Activated naive CD8-positive, alpha-beta T cell treated with anti-CD3 and anti-CD28 coated beads for 36 hours (primary cell): Measurements from ENCODE around the gene COL3A1. TPM values are rescaled to one million over a fixed set of nuclear protein-coding genes. Genes with fewer than 3 reads are reported as not detected.

ENCODE experiments used
- DNase-seq: peaks from one replicate; pipeline ENCODE4 v3.0.0; 2021
- H3K27ac Mint-ChIP-seq: one replicate; pipeline ENCODE4 v1.8.0; 2022; ENCODE audit warnings: mild to moderate bottlenecking, moderate library complexity, mixed read lengths
- H3K27me3 Mint-ChIP-seq: one replicate; pipeline ENCODE4 v1.8.0; 2022; ENCODE audit warnings: mild to moderate bottlenecking, mixed read lengths
- H3K36me3 Mint-ChIP-seq: one replicate; pipeline ENCODE4 v1.8.0; 2021; ENCODE audit warnings: mild to moderate bottlenecking, mixed read lengths
- H3K4me1 Mint-ChIP-seq: one replicate; pipeline ENCODE4 v1.8.0; 2021; ENCODE audit warnings: mixed read lengths
- H3K4me3 Mint-ChIP-seq: one replicate; pipeline ENCODE4 v1.8.0; 2022; ENCODE audit warnings: mild to moderate bottlenecking, moderate library complexity, mixed read lengths
- H3K9me3 Mint-ChIP-seq: one replicate; pipeline ENCODE4 v1.8.0; 2022; ENCODE audit warnings: mixed read lengths
- total RNA-seq, 2 experiments: library from RNA; stranded (reverse); gene quantifications; one replicate each; pipeline ENCODE4 v1.2.3, GENCODE V29; 2021

Gene COL3A1
- total RNA-seq, 2 experiments from 2014 or later: not detected

DNA sequence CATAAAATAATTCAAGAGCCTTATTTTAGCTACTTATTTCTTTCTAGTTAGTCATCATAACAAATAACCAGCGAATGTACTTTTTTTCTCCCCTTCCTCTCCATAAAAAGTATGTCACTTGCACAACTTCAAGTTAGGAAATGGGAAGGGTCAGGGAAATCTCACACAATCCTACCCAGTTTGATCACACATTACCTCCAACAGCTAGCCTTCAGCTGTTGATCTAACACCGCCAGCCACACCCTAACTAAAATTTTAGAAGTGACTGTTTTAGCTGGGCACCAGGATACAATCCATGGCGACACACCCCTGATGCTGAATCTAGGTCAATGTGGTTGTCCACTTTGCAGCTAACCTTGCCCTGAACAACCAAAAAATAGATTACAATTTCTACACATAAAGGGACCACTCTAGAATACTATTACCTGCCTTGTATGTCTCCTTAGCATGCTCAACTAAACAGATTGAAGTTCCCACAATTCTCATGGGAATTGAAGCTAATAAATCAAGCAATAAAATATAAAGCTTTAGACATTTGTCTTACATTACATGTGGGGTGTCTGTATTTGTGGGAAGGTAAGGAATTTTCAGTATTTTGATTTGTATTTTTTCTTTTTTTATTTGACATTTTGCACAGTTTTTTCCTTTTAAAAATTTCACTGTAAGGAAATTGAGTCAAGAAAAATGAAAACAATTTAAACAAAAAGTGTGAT lies 7.3 kb upstream of the COL3A1 start:
- Mint-ChIP-seq H3K4me3 (no peak overlapping the region), H3K36me3 (no peaks in the 10 kb centered on the region), H3K27me3 (peaks cover 12% of the 10 kb centered on the region), H3K27ac (no peak overlapping the region), H3K9me3 (no peaks in the 10 kb centered on the region), H3K4me1 (no peaks in the 10 kb centered on the region)
- DNase-seq: no peak

DNA sequence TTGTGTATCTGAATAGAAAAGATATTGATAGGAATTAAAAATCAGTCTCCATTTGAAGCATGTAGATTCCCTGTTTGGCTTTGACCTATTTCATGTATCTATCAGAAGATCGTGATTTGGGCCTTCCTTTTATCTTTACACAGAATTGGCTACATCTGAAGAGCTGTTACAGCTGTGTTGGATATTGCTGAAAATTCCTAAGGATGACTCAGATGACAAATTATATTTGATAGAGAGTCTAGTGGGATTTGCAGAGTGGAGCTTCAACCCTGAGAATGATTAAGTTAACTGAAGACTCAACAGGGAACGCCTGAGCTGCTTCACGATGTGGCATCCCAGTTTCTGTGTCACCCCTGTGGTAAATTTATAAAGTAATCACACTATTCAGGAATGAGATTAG lies 4.9 kb upstream of the COL3A1 start:
- H3K36me3 Mint-ChIP-seq: no peaks in the 10 kb centered on the region
- H3K4me1 Mint-ChIP-seq: peaks cover 2% of the 10 kb centered on the region
- no peak overlapping the region for H3K27ac Mint-ChIP-seq
- no peak overlapping the region for H3K4me3 Mint-ChIP-seq
- peaks cover 27% of the 10 kb centered on the region for H3K27me3 Mint-ChIP-seq
- DNase-seq: no peak
- no peaks in the 10 kb centered on the region for H3K9me3 Mint-ChIP-seq

DNA sequence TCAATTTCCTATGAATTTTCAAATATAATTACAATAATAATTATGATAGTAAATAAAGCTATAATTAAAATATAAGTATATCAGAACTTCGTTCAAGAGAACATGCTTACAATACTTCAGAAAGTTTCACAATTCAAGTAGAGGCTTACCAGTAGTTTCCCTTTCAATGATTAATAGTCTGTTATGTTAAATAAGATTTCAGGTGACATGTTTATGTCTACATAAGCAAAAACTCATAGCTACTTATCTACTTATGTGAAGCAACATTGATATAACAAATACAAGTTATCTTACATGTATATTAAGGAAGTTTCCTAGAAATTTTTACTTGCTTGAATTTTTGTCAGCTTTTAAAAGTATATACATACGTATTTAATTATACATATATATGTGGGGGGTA lies 4.5 kb upstream of the COL3A1 start:
- no peak overlapping the region for H3K4me3 Mint-ChIP-seq
- no peak for DNase-seq
- H3K27me3 Mint-ChIP-seq: peaks cover 31% of the 10 kb centered on the region
- H3K4me1 Mint-ChIP-seq: peaks cover 2% of the 10 kb centered on the region
- no peaks in the 10 kb centered on the region for H3K9me3 Mint-ChIP-seq
- H3K27ac Mint-ChIP-seq: no peak overlapping the region
- H3K36me3 Mint-ChIP-seq: no peaks in the 10 kb centered on the region

DNA sequence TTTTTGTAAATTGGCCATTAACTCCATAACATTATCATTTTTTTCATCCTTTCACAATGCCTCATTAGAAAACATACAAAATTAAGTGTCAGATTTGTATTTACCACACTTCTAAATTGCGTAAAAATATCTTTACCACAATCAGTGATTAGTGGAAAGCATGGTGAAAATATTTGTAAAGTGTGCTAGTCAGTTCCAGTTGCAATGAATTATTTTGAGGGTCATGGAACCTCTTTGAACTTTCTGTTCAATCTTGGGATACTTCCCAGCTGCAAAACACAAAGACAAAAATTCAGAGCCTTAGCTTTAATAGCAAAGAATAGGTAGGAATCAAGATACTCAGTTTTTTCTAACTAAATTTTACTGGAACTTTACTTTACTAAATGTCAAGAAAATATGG lies 4.0 kb upstream of the COL3A1 start:
- peaks cover 33% of the 10 kb centered on the region for H3K27me3 Mint-ChIP-seq
- no peaks in the 10 kb centered on the region for H3K36me3 Mint-ChIP-seq
- H3K4me1 Mint-ChIP-seq: peaks cover 2% of the 10 kb centered on the region
- no peak overlapping the region for H3K27ac Mint-ChIP-seq
- H3K9me3 Mint-ChIP-seq: no peaks in the 10 kb centered on the region
- no peak overlapping the region for H3K4me3 Mint-ChIP-seq
- no peak for DNase-seq

DNA sequence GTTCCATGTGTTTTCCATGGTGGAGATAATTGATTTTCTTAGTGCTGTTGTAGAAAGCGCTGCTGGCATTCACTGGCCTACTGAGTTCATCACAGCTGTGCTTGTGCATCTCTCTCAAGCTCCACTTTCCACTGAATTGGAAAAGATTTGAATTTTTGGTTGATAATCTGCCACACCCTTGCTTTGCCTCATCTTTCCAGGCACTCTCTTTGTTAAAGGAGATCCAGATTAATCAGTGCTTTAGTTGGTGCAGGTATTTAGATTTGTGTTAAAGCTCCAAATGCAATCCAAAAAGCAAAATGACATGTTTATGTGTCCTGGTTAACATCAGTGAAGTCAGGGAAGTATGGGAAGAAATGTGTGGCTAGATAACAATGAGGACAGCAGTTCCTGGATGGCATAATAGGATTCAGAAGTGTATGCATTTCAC lies 2.7 kb upstream of the COL3A1 start:
- no peaks in the 10 kb centered on the region for H3K9me3 Mint-ChIP-seq
- no peak overlapping the region for H3K4me3 Mint-ChIP-seq
- H3K36me3 Mint-ChIP-seq: no peaks in the 10 kb centered on the region
- no peak overlapping the region for H3K27ac Mint-ChIP-seq
- H3K4me1 Mint-ChIP-seq: peaks cover 2% of the 10 kb centered on the region
- no peak for DNase-seq
- H3K27me3 Mint-ChIP-seq: peaks cover 42% of the 10 kb centered on the region

- Mint-ChIP-seq H3K27me3 (peaks cover 35% of the 10 kb centered on the region), H3K36me3 (no peaks in the 10 kb centered on the region), H3K27ac (no peak overlapping the region)
Measured at GRCh38 chr2:188973641-188974040, 532 bp upstream of the COL3A1 start.

GRCh38 chr2:188975497-188976102 lies 1.4 kb downstream of the COL3A1 start:
- peaks cover 23% of the 10 kb centered on the region for H3K4me1 Mint-ChIP-seq
- no peak overlapping the region for H3K27ac Mint-ChIP-seq
- H3K4me3 Mint-ChIP-seq: no peak overlapping the region
- no peaks in the 10 kb centered on the region for H3K36me3 Mint-ChIP-seq
- H3K9me3 Mint-ChIP-seq: no peaks in the 10 kb centered on the region
- peaks cover 35% of the 10 kb centered on the region for H3K27me3 Mint-ChIP-seq
- no peak for DNase-seq

More at GRCh38 chr2:188973641-188974040, 532 bp upstream of the COL3A1 start:
- Mint-ChIP-seq H3K9me3 (no peaks in the 10 kb centered on the region), H3K4me1 (peaks cover 11% of the 10 kb centered on the region), H3K4me3 (no peak overlapping the region)
- no peak for DNase-seq

DNA sequence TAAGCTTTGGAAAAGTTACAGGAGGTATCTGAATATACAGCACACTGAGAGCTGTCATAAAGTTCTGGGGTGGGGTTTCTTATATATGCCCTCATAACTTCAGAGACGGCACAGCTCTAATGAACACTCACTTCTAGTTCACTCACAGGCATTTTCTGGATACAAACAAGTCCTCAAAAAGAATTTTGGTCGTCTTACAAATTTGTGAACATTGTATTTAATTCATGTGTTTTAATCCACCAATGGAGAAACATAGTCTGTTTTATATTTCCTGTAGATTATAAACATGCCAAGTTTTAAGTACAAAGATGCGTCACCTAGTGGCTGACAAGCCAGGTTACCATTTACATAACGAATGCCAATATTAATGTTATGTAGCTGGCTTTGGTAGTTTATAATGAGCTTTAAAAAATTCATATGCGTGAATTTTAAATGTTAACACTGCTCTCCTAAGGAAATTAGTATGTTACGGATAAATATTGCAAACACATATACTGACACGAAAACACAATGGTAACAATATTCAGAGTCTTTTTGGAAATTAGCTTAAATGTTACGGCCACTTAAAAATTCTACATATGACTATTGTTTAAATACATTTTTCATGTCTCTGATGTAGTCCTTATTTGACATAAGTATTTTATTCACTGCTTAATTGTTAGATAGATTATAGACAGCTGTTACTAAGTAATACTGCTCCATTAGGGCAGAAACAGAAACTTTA lies 2.5 kb downstream of the COL3A1 start:
- Mint-ChIP-seq H3K9me3 (no peaks in the 10 kb centered on the region), H3K36me3 (no peaks in the 10 kb centered on the region), H3K27me3 (peaks cover 38% of the 10 kb centered on the region), H3K4me3 (no peak overlapping the region), H3K4me1 (peaks cover 23% of the 10 kb centered on the region), H3K27ac (no peak overlapping the region)
- DNase-seq: no peak

GRCh38 chr2:188977317-188977716 lies 3.1 kb downstream of the COL3A1 start:
- no peaks in the 10 kb centered on the region for H3K9me3 Mint-ChIP-seq
- H3K27me3 Mint-ChIP-seq: peaks cover 42% of the 10 kb centered on the region
- no peaks in the 10 kb centered on the region for H3K36me3 Mint-ChIP-seq
- no peak for DNase-seq
- H3K4me1 Mint-ChIP-seq: peaks cover 23% of the 10 kb centered on the region
- no peak overlapping the region for H3K27ac Mint-ChIP-seq
- H3K4me3 Mint-ChIP-seq: no peak overlapping the region

GRCh38 chr2:188978291-188979081 lies 4.3 kb downstream of the COL3A1 start:
- H3K9me3 Mint-ChIP-seq: no peaks in the 10 kb centered on the region
- peaks cover 23% of the 10 kb centered on the region for H3K4me1 Mint-ChIP-seq
- peak; percentile 2 for DNase-seq
- H3K36me3 Mint-ChIP-seq: no peaks in the 10 kb centered on the region
- H3K27ac Mint-ChIP-seq: peak overlapping the region; percentile 73
- H3K4me3 Mint-ChIP-seq: peak overlapping the region; percentile 19
- peaks cover 44% of the 10 kb centered on the region for H3K27me3 Mint-ChIP-seq

GRCh38 chr2:188979187-188980114 lies 5.3 kb downstream of the COL3A1 start:
- Mint-ChIP-seq H3K27ac (peak overlapping the region; percentile 73), H3K36me3 (no peaks in the 10 kb centered on the region), H3K4me1 (peaks cover 21% of the 10 kb centered on the region), H3K27me3 (peaks cover 39% of the 10 kb centered on the region), H3K4me3 (peak overlapping the region; percentile 20), H3K9me3 (no peaks in the 10 kb centered on the region)
- DNase-seq: no peak

GRCh38 chr2:188983427-188984064 lies 9.4 kb downstream of the COL3A1 start:
- Mint-ChIP-seq H3K4me1 (peaks cover 13% of the 10 kb centered on the region), H3K36me3 (no peaks in the 10 kb centered on the region), H3K27ac (no peak overlapping the region), H3K9me3 (no peaks in the 10 kb centered on the region), H3K27me3 (peaks cover 27% of the 10 kb centered on the region), H3K4me3 (no peak overlapping the region)
- DNase-seq: no peak

DNA sequence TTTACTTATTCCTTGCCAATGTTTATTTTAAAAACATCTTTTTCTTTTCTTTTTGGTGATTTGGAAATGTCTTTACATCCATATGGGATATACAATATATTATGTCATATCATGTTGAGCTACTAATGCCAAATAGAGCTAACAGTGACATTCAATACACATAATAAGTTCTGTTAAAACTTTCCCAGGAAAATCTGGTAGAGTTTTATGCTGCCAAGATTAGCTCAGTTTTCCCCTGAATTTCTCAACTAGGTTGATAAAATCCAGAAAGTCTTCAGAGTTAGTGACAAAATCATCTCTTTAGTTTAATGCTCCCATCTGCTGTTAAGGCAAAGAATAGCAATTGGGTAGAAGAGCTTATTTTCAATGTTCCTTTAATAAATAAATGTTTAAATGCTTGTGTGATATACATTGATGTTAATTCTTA lies 9.9 kb downstream of the COL3A1 start:
- no peak overlapping the region for H3K4me3 Mint-ChIP-seq
- H3K27me3 Mint-ChIP-seq: peaks cover 27% of the 10 kb centered on the region
- H3K9me3 Mint-ChIP-seq: no peaks in the 10 kb centered on the region
- no peak overlapping the region for H3K27ac Mint-ChIP-seq
- H3K36me3 Mint-ChIP-seq: no peaks in the 10 kb centered on the region
- H3K4me1 Mint-ChIP-seq: peaks cover 8% of the 10 kb centered on the region
- no peak for DNase-seq

- Mint-ChIP-seq H3K27ac (no peak overlapping the region), H3K9me3 (no peaks in the 10 kb centered on the region), H3K4me3 (no peak overlapping the region), H3K27me3 (peaks cover 28% of the 10 kb centered on the region), H3K4me1 (peaks cover 2% of the 10 kb centered on the region), H3K36me3 (no peaks in the 10 kb centered on the region)
- DNase-seq: no peak
Measured at GRCh38 chr2:188984680-188985079, 10.5 kb downstream of the COL3A1 start.
